ENCODE data around the gene IGDCC3. TPM values are rescaled to one million over a fixed set of nuclear protein-coding genes. Genes with fewer than 3 reads are reported as not detected.

IGDCC3 gene
- total and polyA plus RNA-seq, 2 of the 8 experiments (the other 6 are each of a cell fraction or from before 2014, with no cell fraction given): 26.8 to 45.7 TPM

GRCh38 chr15:65362491-65362890 is 15.3 kb downstream of the IGDCC3 start (continued):
- TF ChIP-seq TAF7 (optimal IDR thresholded peaks at IDR 0.05; ENCODE audit: borderline replicate concordance, low read depth, low read length) (no peak), RXRA (IDR thresholded peaks at IDR 0.05; ENCODE audit: insufficient read depth, low read depth, low read length) (no peak), POLR2A (IDR thresholded peaks at IDR 0.05; ENCODE audit: control extremely low read depth in 1 of 2, low read depth in 2 of 2, low read length in 2 of 2) (no peak), POU5F1 (IDR thresholded peaks at IDR 0.05; ENCODE audit: low read depth, low read length) (no peak), YY1 (IDR thresholded peaks at IDR 0.05; ENCODE audit: low read depth, low read length) (no peak), TCF12 (IDR thresholded peaks at IDR 0.05; ENCODE audit: low read depth, low read length) (no peak), EZH2 (IDR thresholded peaks at IDR 0.05; ENCODE audit: low read depth, low read length, severe bottlenecking) (no peak)

All from H1 (cell line).